ENCODE data around the gene PIGU.

DNA sequence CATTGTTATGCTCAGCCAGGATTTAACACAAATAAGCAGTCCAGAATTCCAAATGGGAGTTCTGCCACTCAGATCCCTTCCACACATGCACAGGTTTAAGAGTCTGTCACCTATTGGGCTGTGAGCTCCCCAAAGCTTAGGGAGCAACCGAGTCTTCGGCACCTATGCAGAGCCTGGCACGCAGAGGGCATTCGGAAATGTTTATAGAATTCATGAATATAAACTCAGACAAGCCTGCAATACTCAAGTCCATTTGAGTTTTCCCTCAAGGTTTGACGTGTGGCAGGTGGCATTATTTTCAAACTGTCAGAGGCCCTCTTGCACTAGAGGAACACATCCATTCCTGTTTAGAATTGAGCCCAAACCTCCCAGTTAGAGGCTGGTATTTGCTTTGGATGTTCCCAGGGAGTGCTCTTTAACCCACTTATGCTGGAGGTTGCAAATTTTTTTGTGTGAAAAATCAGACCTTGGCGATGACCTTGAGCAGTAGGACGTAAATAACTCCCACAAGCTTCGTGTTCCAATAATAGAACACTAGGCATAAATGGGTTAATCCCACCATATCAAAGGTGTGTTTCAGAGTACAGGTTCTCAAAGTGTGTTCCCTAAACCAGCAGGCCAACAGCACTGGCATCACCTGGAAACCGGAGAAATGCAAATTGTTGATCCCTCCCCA is 90.3 kb downstream of the PIGU start:
- TF ChIP-seq, protein P1, sequence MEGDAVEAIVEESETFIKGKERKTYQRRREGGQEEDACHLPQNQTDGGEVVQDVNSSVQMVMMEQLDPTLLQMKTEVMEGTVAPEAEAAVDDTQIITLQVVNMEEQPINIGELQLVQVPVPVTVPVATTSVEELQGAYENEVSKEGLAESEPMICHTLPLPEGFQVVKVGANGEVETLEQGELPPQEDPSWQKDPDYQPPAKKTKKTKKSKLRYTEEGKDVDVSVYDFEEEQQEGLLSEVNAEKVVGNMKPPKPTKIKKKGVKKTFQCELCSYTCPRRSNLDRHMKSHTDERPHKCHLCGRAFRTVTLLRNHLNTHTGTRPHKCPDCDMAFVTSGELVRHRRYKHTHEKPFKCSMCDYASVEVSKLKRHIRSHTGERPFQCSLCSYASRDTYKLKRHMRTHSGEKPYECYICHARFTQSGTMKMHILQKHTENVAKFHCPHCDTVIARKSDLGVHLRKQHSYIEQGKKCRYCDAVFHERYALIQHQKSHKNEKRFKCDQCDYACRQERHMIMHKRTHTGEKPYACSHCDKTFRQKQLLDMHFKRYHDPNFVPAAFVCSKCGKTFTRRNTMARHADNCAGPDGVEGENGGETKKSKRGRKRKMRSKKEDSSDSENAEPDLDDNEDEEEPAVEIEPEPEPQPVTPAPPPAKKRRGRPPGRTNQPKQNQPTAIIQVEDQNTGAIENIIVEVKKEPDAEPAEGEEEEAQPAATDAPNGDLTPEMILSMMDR (IDR thresholded peaks at IDR 0.05): no peak
- TF ChIP-seq POLR2A (IDR thresholded peaks at IDR 0.05): no peak
